ENCODE data around the gene AK6. TPM values are rescaled to one million over a fixed set of nuclear protein-coding genes. Genes with fewer than 3 reads are reported as not detected.
"Not testable (repeated sequence)": the region's sequence is repeated elsewhere in the genome, so short reads cannot be mapped to it uniquely, and the experiment has no call there.

The AK6 gene
- total RNA-seq, 3 donors from 2014 or later = 21.4 to 35.8 (median 28.5) TPM

- no peaks in the 10 kb centered on the region for H3K36me3 ChIP-seq (ENCODE audit: low read depth)
- H3K4me3 ChIP-seq = no peak overlapping the region
- TF ChIP-seq CTCF (IDR thresholded peaks at IDR 0.05) = peak; percentile 84
- intact Hi-C loops (cut with DNase I, micrococcal nuclease) = no loop called here
- no peaks in the 10 kb centered on the region for H3K9me3 ChIP-seq
- ATAC-seq (peak; percentile 79), DNase-seq (peak; percentile 89 to 94 (median 90))
- H3K4me1 ChIP-seq (ENCODE audit: low read depth) = no peaks in the 10 kb centered on the region
These were observed 34.5 kb downstream of the AK6 start for GRCh38 chr5:69334793-69335268.

- H3K4me1 ChIP-seq (ENCODE audit: low read depth); H3K36me3 ChIP-seq (ENCODE audit: low read depth); H3K9me3 ChIP-seq; H3K4me3 ChIP-seq; intact Hi-C loops (cut with DNase I, micrococcal nuclease); ATAC-seq: not testable (repeated sequence)
- DNase-seq = peak; percentile 9 to 53 (median 39)
These were observed 35.5 kb downstream of the AK6 start for GRCh38 chr5:69333668-69334315.

GRCh38 chr5:69331528-69332445 lies 37.5 kb downstream of the AK6 start:
- no peak for TF ChIP-seq CTCF (IDR thresholded peaks at IDR 0.05)
- peak overlapping the region; percentile 49 for H3K4me3 ChIP-seq
- ATAC-seq (peak; percentile 79), DNase-seq (peak in 2 of 3 donors; percentile 61 to 63)
- H3K36me3 ChIP-seq (ENCODE audit: low read depth) = no peaks in the 10 kb centered on the region
- intact Hi-C loops (cut with DNase I, micrococcal nuclease) = no loop called here
- peaks cover 5% of the 10 kb centered on the region for H3K4me1 ChIP-seq (ENCODE audit: low read depth)
- no peaks in the 10 kb centered on the region for H3K9me3 ChIP-seq

GRCh38 chr5:69329905-69330489 lies 39.3 kb downstream of the AK6 start:
- no peak for ATAC-seq
- DNase-seq = no peak
- Histone ChIP-seq H3K9me3 (no peaks in the 10 kb centered on the region), H3K36me3 (ENCODE audit: low read depth) (no peaks in the 10 kb centered on the region), H3K4me1 (ENCODE audit: low read depth) (peaks cover 5% of the 10 kb centered on the region), H3K4me3 (no peak overlapping the region)
- no peak for TF ChIP-seq CTCF (IDR thresholded peaks at IDR 0.05)
- intact Hi-C loops (cut with DNase I, micrococcal nuclease) = no loop called here

- Histone ChIP-seq H3K36me3 (ENCODE audit: low read depth) (no peaks in the 10 kb centered on the region), H3K4me1 (ENCODE audit: low read depth) (peaks cover 5% of the 10 kb centered on the region), H3K4me3 (no peak overlapping the region), H3K9me3 (no peaks in the 10 kb centered on the region)
- intact Hi-C loops (cut with DNase I, micrococcal nuclease) = no loop called here
- DNase-seq = peak in 1 of 3 donors; percentile 32
- no peak for TF ChIP-seq CTCF (IDR thresholded peaks at IDR 0.05)
- peak; percentile 90 for ATAC-seq
These were observed 43.0 kb downstream of the AK6 start for GRCh38 chr5:69326365-69326764.

Data from mucosa of descending colon (tissue), 3 donors.